OCI-LY1 (cell line): Measurements from ENCODE around the gene TEX13A.

Source experiments
- CTCF ChIP-seq: fragments of 200-600 bp; sonication (generic), shearing (Covaris generic); IDR thresholded peaks from 2 replicates; pipeline ENCODE4 v1.5.1; 2017; ENCODE audit warnings: mild to moderate bottlenecking, antibody characterized with exemption, low read length, moderate library complexity, mixed read lengths
- EZH2 ChIP-seq: fragments of 200-600 bp; sonication (generic), shearing (Covaris generic); IDR thresholded peaks from 2 replicates; pipeline ENCODE4 v1.8.0; 2017; ENCODE audit warnings: borderline replicate concordance, mixed run types, mild to moderate bottlenecking, antibody characterized with exemption, low read length, moderate library complexity, mixed read lengths

- TF ChIP-seq CTCF (no peak), EZH2 (no peak)
Measured at GRCh38 chrX:105228602-105229001, 8.1 kb upstream of the TEX13A start.
